Spleen (tissue), 7 donors: ENCODE measurements around the gene BATF.

ENCODE experiments used
- POLR2A ChIP-seq, 3 donors: fragments of 450-650 bp; IDR thresholded peaks; one replicate each; pipeline ENCODE4 v1.5.1; 2017; ENCODE audit warnings: antibody characterized with exemption in 3 of 3, mild to moderate bottlenecking in 1 of 3
- POLR2AphosphoS5 ChIP-seq, 3 donors: sonication (generic); formaldehyde crosslinking; IDR thresholded peaks; one replicate each; pipeline ENCODE4 v1.5.1; 2017; ENCODE audit warnings: antibody characterized with exemption in 3 of 3
- TF ChIP-seq, protein P1 (sequence below), 11 experiments: fragments of 200-600 bp in 7 of 11; fragments of 450-650 bp in 4 of 11; sonication (generic) in 4 of 11; IDR thresholded peaks in 8 of 11; conservative IDR thresholded peaks in 3 of 11; 1 replicate in 7 of 11; 2 replicates in 4 of 11; pipeline versions ENCODE4 v1.4.0 to v1.8.0; 2016 to 2021; ENCODE audit warnings: antibody characterized with exemption in 11 of 11, inconsistent platforms in 4 of 11, mild to moderate bottlenecking in 1 of 11
- donor health status: DM: no; HTN: no; CAD: no; lungs with moderate emphysema.
- donor health status: DM: no; HTN: no; CAD: no.
- donor health status: DM: no; HTN: no; CAD: no.

GRCh38 chr14:75589931-75590330, 67.7 kb downstream of the BATF start:
- TF ChIP-seq, protein P1, sequence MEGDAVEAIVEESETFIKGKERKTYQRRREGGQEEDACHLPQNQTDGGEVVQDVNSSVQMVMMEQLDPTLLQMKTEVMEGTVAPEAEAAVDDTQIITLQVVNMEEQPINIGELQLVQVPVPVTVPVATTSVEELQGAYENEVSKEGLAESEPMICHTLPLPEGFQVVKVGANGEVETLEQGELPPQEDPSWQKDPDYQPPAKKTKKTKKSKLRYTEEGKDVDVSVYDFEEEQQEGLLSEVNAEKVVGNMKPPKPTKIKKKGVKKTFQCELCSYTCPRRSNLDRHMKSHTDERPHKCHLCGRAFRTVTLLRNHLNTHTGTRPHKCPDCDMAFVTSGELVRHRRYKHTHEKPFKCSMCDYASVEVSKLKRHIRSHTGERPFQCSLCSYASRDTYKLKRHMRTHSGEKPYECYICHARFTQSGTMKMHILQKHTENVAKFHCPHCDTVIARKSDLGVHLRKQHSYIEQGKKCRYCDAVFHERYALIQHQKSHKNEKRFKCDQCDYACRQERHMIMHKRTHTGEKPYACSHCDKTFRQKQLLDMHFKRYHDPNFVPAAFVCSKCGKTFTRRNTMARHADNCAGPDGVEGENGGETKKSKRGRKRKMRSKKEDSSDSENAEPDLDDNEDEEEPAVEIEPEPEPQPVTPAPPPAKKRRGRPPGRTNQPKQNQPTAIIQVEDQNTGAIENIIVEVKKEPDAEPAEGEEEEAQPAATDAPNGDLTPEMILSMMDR (IDR thresholded peaks at IDR 0.05 in 8 of 11, conservative IDR thresholded peaks at IDR 0.05 in 3 of 11): no peak
- TF ChIP-seq POLR2AphosphoS5 (IDR thresholded peaks at IDR 0.05): no peak
- no peak for TF ChIP-seq POLR2A (IDR thresholded peaks at IDR 0.05)
